Stromal cell of bone marrow (primary cell): ENCODE data around the gene UBE2D4.
"Not testable (repeated sequence)": the region's sequence is repeated elsewhere in the genome, so short reads cannot be mapped to it uniquely, and the experiment has no call there.

Source experiments
- DNase-seq: peaks from one replicate; pipeline ENCODE4 v3.0.0-alpha.2; 2012; ENCODE audit warnings: low read depth

UBE2D4 gene

GRCh38 chr7:43925984-43926797 is at the start of gene UBE2D4:
Gene UBE2D4 (plus strand): TSS chr7:43926436. CDS start chr7:43926533, 97 bp downstream.
- no peak for DNase-seq

DNA sequence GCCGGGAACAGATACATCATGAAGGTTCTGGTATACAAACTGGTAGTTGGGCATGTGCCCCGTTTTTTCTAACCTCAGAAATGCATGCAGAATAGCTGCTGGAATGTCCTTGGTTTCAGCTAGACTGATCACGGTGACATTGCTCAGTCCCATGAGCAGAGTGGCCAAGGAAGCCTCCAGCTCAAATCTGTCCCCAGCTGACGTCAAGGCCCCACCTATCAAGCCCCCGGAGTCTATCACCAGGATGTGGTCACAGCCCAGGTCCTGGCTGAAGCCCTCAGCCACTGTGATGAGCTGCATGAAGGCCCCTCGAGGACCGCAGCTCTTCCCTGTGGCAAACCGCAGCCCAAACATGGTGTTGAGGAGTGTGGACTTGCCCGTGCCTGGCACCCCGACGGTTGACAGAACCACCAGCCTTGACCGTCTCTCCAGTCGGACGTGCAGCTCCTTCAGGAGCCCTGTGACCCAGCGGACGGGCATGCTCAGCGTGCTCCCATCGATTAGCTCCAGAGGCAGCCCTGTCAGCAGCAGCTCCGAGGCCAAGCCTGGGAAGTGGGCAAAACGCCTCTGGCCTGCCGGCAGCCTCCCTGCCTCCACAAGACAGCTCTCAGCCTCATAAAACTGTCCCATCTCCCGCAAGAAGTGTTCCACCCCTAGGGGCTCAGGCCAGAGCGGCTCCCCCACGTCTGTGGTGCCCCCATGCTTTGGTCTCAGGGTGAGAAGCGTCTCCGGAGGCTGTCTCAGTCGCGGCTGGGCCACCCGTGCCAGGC is 49.1 kb upstream of the UBE2D4 start:
- DNase-seq, result no peak

DNA sequence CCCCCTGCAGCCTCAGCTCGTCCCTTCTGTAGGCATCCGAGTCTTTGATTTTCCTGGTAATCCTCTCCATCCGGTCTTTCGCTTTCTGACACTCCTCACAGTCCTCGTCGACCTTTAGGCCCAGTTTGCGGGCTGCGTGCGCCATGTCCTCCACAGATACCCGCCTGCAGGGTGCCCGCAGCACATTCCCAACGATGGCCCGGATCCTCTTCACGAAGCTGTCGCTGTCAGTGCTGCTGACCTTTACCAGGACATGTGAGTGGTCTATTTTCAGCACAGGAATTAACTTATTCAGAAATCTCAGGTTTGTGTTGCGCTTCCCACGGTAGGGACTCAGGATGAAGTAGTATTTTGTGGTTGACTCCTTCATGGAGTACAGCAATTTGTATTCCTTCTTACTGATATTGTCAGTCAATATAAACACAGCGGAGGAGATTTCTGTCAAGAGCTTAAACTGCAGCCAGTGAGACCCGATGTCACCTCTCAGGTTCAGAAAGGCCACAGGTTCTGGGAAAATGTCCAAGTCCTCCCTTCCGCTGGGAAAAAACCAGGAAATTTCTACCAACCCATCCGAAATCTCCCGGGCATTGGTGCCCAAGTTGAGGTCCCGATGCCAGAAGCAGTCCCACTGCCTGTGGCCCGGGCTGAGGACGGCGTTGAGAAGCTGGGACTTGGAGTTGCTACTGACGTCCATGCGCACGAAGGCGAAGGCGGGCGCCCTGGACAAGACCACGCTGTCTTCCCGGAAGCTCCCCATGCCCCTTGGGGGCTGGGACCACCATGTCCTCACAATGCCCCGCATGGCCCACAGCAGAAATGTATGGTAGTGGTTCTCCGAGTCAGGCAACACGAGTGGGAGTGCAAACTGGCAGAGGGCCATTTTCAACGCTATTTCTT is 48.0 kb upstream of the UBE2D4 start:
- no peak for DNase-seq

DNA sequence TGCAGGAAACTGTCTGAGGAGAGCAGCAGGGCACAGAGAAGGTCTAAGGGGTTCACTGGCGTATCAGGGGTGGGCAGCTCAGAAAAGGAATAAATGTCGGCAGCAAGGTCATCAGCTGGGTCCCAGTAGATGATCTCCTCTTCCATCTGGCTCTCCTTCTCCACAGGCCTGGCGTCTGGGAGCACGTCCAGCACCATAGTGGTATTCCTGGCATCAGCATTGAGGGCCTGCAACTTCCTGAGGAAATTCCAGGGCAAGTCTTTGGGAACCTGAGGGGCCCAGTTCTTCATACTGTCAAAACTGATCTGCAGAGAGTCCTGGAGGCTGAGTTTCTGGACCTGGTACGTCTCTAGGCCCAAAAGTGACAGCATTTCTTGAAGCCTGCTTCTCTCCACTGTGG is 47.4 kb upstream of the UBE2D4 start:
- DNase-seq, result peak; percentile 9

GRCh38 chr7:43879477-43879876 is 46.8 kb upstream of the UBE2D4 start:
- peak; percentile 87 for DNase-seq

- no peak for DNase-seq
Measured at GRCh38 chr7:43880596-43880995, 45.6 kb upstream of the UBE2D4 start.

GRCh38 chr7:43884209-43884608 is 42.0 kb upstream of the UBE2D4 start:
- no peak for DNase-seq

- no peak for DNase-seq
Measured at GRCh38 chr7:43884617-43885016, 41.6 kb upstream of the UBE2D4 start.

DNA sequence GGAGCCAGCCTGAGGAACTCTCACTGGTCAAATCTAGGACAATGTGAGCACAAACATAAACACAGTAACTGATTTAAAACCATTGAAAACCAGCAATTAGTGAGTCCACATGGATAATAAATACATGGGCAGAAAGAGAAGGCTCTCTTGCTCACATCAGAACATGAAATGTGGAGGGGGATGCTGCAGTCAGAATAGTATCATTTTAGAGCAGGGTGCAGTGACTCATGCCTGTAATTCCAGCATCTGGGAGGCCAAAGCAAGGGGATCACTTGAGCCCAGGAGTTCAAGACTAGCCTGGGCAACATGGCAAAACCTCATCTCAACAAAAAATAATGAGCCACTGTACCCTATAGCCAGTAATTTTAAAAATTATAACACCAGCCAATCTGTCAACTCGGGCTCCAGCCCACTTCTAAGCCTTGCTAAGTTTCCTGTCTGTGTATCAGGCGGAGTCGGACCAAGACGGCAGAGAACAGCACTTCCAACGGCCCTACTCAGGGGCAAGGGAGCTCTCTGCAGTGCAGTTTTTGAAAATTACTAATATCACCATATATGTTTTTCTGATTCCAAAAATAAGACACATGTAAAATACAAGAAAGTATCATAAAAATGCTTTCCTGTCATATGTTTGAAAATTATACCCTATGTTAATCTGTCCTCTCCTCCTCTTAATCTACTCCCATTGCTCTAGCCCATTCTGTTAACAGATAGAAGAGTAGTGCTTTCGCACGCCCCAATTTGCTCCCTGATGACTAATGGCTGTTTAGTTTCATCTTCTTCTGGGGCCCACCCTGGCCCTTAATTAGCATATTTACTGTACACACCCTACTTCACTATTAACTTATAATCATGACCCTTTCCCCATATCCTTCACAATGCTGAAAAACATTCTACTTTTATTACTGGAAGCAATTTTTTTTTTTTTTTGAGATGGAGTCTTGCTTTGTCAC is 37.0 kb upstream of the UBE2D4 start:
- no peak for DNase-seq

DNA sequence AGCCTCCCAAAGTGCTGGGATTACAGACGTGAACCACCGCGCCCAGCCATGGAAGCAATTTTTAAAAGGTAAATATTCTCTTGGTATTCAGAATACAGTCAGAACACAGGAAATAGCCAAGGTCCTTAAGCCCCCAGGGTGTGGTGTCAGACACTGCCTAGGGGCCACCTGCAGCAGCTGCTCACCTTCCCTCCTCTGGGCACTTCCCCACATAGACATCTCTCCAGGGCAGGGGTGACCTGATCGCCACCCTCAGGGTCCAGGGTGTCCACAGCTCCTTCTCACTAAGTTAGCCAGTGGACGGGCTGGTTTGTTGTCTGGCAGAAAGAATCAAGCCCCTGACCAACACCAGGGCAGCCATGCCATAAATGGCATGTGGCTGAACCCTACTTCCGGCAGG is 35.8 kb upstream of the UBE2D4 start:
- DNase-seq, result no peak

DNA sequence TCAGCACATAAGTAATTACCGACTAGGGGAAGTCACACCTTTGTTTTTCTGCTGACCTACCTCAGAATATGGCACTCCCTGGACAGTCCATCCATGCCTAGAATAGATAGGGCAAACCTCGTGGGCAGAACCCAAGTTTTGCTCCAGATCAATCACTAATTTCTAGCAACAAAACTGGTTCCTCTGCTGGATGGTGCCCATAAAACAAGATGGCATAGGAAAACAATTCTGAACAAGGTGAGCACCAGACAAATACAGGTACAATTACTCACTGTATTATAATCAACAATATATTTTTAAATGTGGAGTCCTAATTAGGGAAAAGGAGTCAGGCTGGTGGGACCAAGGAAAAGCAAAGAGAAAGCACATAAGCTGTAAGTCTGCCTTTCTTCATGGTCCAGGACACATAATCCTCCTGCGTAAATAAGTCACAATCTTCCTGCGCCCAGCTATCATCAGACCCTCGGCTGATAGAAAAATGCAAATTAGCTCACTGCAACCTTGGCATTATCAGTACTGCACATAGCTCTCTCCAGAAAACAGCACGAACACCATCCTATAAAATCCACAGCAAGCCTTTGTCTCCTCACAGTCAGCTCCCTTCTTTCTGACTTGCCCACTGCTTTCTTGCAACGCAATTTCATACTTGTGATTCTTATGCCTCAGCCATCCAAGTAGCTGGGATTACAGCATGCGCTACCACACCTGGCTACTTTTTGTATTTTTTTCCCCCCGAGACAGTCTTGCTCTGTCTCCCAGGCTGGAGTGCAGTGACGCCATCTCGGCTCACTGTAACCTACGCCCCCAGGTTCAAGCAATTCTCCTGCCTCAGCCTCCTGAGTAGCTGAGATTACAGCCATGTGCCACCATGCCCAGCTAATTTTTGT is 34.9 kb upstream of the UBE2D4 start:
- no peak for DNase-seq

DNA sequence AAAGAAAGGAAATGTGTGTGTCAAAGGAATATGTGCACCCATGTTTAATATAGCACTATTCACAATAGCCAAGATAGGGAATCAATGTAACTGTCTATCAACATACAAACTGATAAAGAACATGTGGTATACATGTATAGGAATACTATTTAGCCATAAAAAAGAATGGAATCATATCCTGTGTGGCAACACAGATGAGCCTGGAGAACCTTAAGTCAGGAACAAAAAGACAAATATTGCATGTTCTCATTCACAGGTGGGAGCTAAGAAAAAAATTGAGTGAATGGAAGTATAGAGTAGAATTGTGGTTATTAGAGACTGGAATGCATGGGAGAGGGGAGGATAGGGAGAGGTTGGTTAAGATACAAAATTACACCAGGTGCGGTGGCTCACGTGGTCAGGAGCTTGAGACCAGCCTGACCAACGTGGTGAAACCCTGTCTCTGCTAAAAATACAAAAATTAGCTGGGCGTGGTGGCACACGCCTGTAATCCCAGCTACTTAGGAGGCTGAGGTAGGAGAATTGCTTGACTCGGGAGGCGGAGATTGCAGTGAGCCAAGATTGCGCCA is 30.3 kb upstream of the UBE2D4 start:
- no peak for DNase-seq

GRCh38 chr7:43898571-43898970 is 27.7 kb upstream of the UBE2D4 start:
- not testable (repeated sequence) for DNase-seq

GRCh38 chr7:43902542-43903054 is 23.6 kb upstream of the UBE2D4 start:
- DNase-seq, result no peak

DNA sequence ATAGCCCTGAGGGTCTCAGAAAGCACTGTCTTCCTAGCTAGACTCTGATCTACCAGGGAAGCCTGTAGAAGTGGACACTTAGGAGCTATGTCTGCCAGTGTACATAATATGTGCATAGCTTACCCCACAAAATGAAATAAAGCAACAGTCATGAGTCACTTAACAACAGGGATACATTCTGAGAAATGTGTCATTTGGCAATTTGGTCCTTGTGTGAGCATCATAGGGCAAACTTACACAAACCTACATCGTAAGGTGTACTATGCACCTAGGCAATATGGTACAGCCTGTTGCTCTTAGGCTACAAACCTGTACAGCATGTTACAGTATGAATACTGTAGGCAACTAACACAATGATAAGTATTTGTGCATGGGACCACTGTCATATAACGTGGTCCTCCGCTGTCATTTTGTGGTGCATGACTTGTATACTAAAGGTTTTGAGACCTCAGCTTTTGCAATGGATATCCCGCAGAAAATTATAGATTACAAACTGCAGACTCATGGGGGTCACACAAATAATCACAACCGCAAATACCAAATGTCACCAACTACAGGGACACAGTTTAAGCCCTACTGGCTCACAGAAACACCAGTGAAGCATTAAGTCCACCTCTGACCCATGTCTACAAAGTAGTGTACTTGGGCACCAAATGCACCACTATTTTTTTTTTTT is 21.6 kb upstream of the UBE2D4 start:
- no peak for DNase-seq

GRCh38 chr7:43905209-43905946 is 20.9 kb upstream of the UBE2D4 start:
- no peak for DNase-seq

DNA sequence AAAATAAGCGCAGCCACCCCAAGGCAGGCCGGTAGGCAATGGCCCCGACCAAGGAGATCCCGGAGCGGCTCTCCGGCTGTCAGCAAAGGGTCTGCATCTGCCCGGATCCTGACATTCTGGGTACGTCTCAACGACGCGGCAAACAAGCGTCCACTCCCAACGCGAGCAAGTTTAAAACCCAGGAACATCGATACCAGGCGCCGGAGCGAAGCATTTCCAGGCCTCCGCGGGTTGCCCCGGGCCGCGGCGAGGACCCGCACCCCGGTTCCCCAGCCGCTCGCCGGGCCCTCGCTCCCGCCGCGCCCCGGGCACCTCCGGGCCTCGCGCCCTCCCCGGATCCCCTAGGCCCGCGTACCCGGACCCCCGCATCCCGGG is 20.3 kb upstream of the UBE2D4 start:
- DNase-seq, result no peak

DNA sequence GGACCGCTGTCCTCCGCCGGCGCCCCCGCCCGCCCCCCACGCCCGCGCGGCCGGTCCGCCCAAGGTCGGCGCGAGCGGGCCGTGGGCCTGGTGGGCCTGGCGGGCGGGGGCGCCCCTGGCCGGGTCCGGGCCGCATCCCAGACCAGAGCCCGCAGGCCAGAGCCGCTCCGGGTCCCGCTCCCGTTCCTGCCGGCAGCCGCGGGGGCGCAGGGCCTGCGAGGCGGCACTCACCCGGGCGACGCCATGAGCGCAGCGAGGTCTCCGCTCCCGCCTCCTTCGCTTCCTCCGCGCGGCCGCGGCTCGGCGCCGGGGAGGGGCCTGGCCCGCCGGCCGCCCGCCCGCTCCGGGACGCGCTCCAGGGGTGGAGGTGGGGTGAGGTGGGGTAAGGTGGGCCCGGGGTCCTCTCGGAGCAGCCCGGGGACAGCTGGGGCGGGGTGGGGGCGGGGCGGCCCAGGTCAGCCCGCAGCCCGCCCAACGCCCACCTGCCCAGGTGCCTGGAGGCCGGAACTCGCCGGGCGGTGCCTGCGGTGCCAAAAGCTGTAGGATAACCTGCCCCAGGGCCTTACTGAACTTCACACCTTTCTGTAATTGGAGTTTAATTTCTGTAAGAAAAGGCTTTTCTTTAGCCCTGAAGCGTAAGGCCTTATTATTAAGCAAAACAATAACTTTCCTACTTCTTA is 19.8 kb upstream of the UBE2D4 start, which contains the start of gene URGCP:
Gene URGCP (minus strand): TSS at position 266 of the 680 bp plus-strand sequence. CDS start 21 bp downstream, at position 245.
- no peak for DNase-seq
